HG03575 (cell line): ENCODE results near the gene SLC28A1.
"Not testable (repeated sequence)": the region's sequence is repeated elsewhere in the genome, so short reads cannot be mapped to it uniquely, and the experiment has no call there.

Experiments
- ATAC-seq: cut with Tn5 transposase; IDR thresholded peaks from one replicate; pipeline ENCODE4 v1.9.1; 2021; ENCODE audit not compliant: unreplicated experiment, insufficient number of reproducible peaks, low FRiP score; ENCODE audit errors: extremely low read depth

SLC28A1 gene

DNA sequence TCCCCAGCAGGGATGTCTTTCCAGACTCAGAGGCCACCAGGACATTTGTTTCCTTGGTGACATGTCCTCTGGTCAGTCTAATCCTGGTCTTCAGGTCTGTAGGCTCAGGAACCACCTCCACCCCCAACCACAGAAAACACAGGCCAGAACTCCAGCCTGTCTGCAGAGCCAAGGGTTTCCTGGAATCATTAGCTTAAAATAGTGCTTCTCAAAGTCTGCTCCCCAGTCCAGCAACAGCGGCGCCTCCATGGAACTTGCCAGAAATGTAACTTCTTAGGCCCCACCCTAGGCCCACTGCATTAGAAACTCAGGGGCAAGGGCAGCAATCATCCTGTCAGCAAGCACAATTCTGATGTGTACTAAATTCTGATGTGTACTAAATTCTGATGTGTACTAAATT, 20.0 kb downstream of the SLC28A1 start:
- ATAC-seq = no peak

DNA sequence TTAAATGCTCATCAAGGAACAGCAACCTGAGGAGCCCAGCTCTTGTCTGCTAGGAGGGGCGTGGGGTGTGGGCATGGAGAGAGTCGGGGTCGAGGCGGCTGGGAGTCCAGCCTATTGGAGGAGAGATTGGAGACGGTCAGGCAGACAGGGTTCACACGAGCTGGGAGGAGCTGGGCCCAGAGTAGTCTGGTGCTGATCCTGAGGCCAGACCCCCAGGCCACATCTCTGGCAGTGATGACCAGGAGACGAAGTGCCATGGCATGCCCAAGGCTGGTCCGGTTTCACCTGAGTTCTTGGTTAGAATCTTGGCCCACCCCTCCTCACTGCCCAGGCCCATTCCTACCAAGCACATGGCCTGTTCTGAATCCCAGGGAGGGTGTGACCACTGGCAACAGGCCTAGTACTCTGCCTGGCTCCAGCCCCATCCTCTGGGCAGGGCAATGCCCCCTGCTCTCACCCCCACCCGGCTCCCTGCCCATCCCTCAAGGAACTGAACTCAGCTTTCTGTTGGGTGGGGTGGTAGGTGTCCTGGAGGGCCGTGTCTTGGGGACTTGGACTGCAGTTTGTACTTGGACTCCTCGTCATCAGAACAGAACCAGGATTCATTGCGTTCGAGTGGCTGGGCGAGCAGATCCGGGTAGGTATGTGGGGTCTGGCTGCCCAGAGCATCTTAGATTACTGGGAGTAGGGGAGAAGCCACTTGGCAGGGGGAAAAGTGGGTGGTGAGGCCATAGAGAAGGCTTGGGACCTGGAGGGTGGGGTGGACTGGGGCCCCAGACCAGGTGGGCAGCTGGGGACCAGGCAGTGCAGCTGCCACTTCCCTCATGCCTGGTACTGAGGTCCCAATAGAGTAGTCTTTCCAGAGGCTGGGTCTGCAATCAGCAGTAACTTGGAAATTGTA, 20.8 kb downstream of the SLC28A1 start:
- no peak for ATAC-seq

DNA sequence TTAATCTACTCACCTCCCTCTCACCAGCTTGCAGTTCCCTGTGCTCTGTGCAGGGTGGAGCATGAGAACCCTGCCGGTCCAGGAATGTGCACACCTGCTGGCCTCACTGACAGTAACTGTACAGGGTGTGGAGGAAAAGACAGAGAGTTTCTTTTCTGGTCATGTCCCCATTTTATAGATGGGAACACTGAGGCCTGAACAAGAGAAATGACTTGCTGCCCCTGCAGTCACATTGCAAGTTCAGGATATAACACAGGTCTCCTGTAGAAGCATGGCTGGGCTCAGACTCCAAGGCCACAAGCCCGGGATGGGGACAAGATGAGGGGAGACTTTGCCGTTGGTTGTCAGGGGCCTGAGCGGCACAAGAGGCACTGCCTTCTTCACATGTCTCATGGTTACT, 23.3 kb downstream of the SLC28A1 start:
- ATAC-seq = no peak

DNA sequence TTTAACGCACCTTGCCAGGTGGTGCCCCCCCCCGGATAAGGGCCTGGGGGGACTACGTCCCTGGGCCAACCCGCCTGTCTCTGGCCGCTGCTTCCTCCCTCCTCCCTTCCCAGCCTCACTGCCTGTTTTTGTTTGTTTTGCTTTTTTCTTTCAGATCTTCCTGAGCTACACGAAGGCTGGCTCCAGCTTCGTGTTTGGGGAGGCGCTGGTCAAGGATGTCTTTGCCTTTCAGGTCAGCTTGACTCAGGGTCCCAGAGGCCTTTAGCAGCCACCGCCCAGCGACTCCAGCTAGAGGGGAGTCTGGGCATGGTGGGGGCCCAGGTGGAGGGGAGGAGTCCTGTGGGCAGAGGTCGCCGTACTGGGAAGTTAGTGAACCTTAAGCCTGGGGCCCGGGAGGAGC, 24.1 kb downstream of the SLC28A1 start:
- no peak for ATAC-seq

DNA sequence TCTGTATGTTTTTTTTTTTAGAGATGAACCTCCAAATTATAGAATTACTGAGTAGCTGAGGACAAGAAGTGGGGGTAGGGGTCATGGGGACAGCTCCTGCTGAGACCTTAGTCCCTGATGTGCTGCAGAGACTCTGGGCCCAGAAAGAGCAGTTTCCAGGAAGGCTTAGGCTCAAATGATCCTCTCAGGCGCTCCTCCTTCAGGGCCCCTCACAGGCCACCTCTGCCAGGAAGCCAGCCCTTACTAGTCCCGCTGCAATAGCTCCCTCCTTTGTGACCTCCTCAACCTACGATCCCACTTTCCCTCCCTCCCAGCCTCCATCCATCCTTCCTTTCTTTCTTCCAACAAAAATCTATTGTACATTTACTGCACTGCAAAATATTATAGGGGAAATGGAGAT, 24.6 kb downstream of the SLC28A1 start:
- ATAC-seq = no peak

DNA sequence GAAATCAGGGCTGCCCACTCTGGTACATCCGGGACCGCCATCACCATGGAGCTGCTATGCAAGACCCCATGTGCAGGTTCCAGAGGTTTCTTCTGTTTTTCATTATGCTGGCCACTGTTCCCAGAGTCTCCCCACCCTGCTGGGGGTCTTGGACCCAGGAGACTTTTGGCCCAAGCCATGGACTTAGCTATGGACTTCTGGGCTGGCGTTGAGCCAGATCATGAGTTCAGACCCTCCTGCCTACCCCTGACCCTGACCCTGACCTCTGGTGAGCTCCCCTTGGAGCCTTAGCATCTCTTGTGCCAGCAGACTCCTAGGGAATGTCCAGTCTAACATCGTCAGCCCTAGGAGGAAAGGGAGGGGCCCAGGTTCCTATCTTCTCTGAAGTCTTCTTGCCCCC, 25.3 kb downstream of the SLC28A1 start:
- ATAC-seq = no peak

DNA sequence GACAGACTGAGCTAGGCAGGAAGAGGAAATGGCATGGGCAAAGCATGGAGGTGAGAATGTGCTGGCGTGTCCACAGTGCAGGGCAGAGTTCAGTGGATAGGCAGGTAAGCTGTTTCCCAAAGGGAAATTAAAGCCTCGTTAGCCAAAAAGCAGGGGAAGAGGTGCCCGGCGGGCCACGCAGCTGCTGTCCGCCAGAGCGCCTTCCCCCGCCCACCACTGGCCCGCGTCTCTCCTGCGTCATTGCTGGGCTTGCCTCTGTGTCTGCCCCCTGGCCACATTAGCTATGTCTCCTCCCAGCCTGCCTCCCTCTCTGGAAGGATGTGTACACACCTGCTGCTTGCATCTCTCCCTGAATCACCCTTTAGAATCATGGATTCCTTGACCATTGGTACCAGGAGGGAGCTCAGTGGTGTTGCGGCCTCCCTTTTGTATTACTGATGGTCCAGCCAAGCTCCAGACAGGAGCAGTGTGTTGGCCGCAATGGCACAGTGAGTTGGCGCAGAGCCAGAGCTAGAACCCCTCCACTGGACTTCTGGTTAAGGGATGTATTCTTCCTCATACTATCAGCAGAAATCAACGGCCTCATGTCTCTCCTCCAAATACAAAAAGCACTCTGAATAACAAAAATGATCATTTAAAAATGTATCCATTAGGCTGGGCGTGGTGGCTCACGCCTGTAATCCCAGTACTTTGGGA, 26.6 kb downstream of the SLC28A1 start:
- no peak for ATAC-seq

DNA sequence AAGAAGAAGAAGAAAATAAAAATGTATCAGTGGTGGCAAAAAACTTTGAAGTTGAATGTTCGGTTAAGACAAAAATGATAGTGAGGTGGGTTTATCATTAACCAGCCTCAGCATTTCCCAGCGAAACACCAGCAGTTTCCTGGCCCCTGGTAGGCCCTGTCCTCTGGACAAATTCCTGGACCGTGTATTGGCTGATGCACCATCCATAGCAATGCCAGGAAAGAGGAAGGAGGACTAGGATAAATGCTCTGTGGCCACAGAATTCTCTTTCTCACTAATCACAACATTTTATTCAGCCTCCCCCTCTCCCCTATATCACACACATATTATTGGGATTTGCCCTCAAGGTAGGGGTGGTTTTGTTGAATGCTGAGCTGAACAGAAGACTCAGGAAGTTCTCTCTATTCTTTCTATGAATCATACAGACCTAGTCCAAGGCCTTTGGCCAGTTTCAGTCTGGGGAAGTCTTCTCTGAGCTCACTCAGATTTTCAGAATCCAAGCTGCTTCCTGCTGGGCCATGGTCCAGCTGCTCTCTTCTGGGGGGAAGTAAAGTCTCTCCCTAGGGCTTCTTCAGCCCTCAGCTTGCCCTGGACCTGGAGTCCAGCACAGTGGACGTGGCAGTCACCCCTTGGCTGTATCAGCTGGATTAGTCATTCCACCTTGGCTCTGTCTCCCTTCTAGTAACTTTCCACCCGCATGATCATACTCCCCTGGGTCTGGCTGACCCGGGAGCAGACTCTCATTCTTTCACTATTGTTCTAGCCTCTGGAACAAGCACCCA, 27.6 kb downstream of the SLC28A1 start:
- no peak for ATAC-seq

DNA sequence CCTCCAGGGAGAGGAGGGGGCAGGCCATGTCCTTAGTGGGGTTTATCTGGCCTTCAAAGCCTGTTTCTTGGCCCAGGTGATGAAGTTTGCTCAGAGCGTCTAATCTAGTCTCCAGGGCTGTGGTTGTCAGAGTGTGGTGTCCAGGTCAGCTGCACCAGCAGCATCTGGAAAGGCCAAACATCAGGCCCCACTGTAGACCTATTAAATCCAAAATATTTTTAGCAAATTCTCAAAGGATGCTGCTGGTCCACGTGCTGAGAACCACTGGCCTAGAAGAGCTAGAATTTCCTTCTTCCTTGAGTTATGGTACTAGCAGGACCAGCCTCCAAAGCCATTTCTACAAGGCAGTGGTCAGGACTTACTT, 28.9 kb downstream of the SLC28A1 start:
- ATAC-seq = no peak

DNA sequence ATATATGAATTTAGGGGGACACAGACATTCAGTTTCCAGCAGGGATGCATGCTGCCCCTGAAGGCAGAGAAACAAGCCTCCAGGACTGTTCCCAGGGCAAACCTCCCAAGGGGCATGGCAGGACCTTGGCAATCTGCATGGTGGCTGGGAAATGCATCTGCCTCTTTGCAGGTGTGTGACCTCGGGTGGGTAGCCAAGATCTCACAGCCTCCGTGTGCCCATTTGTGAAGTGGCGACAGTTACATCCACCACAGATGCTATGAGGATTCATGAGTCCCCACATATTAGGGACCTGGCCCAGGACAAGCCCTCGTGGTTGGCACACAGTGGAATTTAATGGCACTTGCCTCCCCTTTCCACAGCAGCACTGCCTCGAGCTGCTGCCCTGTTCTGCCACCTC, 29.9 kb downstream of the SLC28A1 start:
- ATAC-seq = no peak

DNA sequence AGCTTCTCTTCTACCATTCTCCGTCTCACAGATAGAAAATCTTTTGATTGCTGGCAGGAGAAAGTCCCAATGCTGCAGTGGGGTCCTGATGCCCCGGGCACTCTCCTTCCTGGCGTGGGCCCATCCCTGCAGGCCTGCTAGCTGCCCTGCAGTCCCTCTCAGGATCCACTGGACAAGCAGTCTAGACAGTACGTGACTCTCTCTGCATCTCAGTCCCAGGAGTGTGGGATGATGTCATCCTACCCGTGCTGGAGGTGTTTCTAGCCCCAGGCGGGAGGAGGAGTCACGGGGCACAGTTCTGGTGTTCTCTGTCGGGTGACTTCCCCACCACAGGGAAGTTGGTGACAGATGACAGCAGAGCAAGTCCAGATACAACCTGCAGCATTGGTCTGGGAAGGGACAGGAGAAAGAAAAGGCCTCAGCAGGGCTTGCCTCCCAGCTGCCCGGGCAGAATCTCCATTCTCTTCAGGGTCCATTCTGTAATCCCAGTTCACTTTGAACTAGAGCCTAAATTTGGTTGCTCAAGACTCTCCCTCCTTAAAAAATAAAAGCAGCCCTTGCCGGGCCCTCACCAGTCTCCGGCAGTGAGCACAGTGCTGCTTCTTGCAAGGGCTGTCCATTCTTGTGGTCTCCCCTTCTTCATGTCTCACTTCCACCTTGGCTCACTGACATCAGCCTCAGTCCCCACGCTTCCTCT, 30.6 kb downstream of the SLC28A1 start:
- ATAC-seq = peak; percentile 93

DNA sequence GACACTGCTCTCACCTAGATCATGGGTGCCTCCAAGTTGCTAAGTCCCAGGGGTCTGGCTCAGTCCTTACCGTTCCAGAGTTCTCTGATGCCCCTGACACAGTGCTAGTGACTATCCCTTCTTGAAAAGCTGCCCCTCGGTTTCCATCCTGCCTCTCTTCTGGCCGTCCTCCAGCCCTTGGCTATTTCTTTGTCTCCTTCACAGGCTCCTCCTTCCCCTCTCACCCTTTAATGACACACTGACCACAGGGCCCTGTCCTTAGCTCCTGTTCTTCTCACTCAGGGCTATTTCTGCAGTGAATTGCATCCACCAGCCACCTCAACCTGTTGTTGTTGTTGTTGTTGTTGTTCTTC, 31.1 kb downstream of the SLC28A1 start:
- ATAC-seq = no peak

DNA sequence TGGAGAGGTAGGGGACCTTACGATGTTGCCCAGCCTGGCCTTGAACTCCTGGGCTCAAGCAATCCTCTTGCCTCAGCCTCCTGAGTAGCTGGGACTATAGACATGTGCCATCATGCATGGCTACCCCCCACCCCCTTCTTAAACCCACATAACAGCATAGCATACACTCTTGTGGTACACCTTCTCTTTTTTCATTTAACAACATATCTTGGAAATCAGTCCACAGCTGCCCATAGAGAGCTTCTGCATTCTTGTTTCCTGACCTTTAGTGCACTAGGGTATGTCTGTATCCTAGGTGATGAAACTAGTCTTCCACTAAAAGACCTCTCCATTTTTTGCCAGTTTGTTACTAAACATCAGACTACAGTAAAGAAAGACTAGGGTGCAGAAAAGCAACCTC, 33.0 kb downstream of the SLC28A1 start:
- ATAC-seq = no peak

DNA sequence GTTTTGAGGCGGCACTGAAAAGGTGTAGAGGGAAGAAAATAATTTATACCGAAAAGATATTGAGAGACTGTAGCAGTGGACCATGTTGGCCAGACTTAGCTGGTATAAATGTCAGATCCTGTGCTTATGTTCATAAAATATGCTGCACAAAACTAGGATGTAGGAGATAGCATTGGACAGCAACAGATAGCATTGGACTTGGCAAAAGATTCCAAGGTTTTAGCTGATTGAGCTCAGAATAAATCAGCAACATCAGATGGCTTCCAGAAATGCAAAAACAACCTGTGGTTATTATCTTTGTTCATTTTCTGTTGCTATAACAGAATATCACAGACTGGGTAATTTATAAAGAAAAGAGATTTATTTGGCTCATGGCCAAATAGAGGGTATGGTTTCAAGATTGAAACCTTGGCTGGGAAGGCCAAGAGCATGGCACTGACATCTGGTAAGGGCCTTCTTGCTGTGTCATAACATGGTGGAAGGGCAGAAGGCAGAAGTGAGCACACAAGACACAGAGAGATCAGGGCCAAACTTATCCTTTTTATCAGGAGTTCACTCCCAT, 34.7 kb downstream of the SLC28A1 start:
- ATAC-seq = no peak

DNA sequence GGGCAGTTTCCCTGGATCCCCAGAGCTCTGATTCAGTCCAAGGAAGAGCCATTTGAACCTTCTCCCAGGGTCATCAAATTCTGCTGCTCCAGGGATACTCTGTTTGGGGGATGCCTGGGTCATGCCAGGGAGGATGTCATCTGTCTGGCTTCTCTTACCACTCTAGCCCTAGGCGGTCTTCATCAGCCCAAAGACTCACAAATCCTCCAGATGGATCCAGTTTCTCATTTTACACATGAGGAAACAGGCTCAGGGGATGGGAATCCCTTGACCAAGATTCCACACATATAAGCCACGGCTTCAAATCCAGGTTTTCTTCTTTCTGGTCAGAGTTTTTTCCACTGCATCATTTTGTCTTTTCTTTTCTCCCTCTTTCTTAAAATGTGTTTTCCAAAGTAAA, 36.7 kb downstream of the SLC28A1 start:
- ATAC-seq = no peak

DNA sequence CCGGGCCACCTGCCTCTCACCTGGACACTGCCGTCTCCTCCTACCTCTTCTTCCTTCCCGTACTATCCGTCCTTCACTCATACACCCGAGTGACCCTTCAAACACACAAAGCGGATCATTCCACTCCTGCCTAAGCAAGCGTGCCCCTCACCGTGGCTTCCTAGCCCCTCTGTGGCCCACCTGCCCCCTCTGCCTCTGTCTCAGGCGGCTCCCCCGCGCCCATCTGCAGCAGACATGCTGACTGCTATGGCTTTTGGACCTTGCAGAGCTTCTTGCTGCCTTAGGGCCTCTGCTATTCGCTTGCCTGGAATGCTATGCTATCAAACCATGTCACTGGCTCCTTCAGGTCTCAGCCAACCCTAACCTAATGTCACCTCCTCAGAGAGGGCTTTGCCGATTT, 38.1 kb downstream of the SLC28A1 start:
- ATAC-seq = no peak

DNA sequence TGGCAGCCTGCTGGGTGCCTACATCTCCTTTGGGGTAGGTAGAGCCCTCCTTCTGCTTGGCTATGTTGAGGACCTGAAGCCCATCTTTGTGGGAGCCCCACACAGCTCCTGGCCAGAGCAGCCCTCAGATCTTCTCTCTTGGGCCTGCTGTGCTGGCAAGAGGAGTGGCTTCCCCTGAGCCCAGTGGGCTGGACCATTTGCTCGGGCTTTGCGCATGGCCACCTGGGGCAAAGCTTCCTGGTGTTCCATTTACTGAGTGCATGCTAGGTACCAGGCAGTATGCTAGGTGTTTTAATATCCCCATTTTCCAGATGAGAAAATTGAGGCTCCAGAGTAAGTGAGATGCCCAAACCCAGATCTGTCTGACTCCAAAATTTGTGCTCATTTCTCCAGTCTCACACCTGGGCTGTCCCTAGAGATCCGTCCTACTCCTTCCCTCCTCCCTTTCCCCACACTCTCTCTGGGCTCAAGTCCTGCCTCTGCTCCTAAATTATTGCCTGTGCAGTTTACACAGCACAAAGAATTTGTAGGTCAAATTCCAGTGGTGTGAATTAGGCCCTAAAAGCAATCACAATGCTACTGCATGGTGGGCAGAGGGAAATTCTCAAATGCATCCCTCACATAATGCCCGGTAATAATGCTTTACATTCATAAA, 39.7 kb downstream of the SLC28A1 start:
- no peak for ATAC-seq

DNA sequence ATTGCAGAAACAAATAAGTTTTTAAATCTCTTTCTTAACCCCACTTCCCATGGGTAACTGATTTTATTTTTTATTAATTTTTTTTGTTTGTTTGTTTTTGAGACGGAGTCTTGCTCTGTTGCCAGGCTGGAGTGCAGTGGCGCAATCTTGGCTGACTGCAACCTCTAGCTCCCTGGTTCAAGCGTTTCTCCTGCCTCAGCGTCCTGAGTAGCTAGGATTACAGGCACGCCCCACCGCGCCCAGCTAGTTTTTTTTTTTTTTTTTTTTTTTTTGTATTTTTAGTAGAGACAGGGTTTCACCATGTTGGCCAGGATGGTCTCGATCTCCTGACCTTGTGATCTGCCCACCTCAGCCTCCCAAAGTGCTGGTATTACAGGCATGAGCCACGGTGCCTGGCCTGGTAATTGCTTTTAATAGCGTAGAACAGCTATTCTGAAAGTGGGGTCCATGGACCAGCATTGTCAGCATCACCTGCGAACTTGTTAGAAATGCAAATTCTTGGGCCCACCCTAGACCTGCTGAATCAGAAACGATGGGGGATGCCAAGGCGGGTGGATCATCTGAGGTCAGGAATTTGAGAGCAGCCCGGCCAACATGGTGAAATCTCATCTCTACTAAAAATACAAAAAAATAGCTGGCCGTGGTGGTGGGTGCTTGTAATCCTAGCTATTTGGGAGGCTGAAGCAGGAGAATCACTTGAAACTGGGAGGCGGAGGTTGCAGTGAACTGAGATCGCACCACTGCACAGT, 40.5 kb downstream of the SLC28A1 start:
- not testable (repeated sequence) for ATAC-seq
